Measurements from ENCODE around the gene RIMS4.

DNA sequence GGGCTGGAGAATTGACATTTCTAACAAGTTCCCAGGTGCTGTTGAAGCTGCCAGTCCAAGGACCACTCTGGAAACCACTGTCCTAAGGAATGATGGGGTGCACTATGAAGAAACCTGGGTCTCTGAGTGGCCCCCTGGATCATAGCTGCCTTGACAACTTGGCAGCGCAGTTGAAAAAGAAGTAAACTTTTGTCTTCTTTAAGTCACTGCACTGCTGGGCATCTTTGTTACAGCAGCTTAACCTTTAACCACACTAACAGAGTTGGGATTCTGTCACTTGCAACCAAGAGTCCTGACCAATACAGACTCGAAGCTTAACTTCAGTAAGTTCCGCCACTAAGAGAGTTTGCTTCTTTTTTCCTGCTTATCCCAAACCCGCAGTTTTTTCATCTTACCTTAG lies 73.2 kb downstream of the RIMS4 start:
- TF ChIP-seq, protein P1, sequence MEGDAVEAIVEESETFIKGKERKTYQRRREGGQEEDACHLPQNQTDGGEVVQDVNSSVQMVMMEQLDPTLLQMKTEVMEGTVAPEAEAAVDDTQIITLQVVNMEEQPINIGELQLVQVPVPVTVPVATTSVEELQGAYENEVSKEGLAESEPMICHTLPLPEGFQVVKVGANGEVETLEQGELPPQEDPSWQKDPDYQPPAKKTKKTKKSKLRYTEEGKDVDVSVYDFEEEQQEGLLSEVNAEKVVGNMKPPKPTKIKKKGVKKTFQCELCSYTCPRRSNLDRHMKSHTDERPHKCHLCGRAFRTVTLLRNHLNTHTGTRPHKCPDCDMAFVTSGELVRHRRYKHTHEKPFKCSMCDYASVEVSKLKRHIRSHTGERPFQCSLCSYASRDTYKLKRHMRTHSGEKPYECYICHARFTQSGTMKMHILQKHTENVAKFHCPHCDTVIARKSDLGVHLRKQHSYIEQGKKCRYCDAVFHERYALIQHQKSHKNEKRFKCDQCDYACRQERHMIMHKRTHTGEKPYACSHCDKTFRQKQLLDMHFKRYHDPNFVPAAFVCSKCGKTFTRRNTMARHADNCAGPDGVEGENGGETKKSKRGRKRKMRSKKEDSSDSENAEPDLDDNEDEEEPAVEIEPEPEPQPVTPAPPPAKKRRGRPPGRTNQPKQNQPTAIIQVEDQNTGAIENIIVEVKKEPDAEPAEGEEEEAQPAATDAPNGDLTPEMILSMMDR (IDR thresholded peaks at IDR 0.05): no peak
- no peak for TF ChIP-seq EZH2phosphoT487 (IDR thresholded peaks at IDR 0.05)

All from neural progenitor cell (in vitro differentiated cells).